Heart left ventricle (tissue), 16 donors: ENCODE data around the gene PTBP1. TPM values are rescaled to one million over a fixed set of nuclear protein-coding genes. Genes with fewer than 3 reads are reported as not detected.

ENCODE experiments used
- ATAC-seq, 4 donors: fragments of 200-7000 bp; cut with Tn5 transposase; one replicate each; pipeline ENCODE4 v1.9.1; 2020 to 2022; ENCODE audit warnings: moderate library complexity in 4 of 4, mild to moderate bottlenecking in 3 of 4, moderate number of reproducible peaks in 1 of 4
- DNase-seq, 5 donors: peaks; one replicate each; pipeline ENCODE4 v3.0.0-alpha.2; 2020
- H3K27ac ChIP-seq, 12 donors: fragments of 200-600 bp; sonication (generic) in 4 of 12; one replicate each; pipeline versions ENCODE4 v1.5.0 to v1.8.0; 2016 to 2022; ENCODE audit warnings: mild to moderate bottlenecking in 2 of 12
- H3K27me3 ChIP-seq, 9 donors: fragments of 200-600 bp; sonication (generic) in 2 of 9; one replicate each; pipeline versions ENCODE4 v1.5.1 to v1.8.0; 2016 to 2022; ENCODE audit warnings: mild to moderate bottlenecking in 3 of 9
- H3K36me3 ChIP-seq, 9 donors: fragments of 200-600 bp; sonication (generic) in 2 of 9; one replicate each; pipeline versions ENCODE4 v1.5.0 to v1.8.0; 2018 to 2022; ENCODE audit warnings: mild to moderate bottlenecking in 2 of 9
- H3K4me1 ChIP-seq, 12 donors: fragments of 200-600 bp; sonication (generic) in 4 of 12; one replicate each; pipeline versions ENCODE4 v1.5.0 to v1.8.0; 2016 to 2022; ENCODE audit warnings: mild to moderate bottlenecking in 3 of 12
- H3K4me3 ChIP-seq, 12 donors: fragments of 200-600 bp; sonication (generic) in 4 of 12; one replicate each; pipeline versions ENCODE4 v1.5.0 to v1.8.0; 2017 to 2022; ENCODE audit warnings: mild to moderate bottlenecking in 9 of 12, moderate library complexity in 4 of 12
- H3K9me3 ChIP-seq, 12 donors: fragments of 200-600 bp; sonication (generic) in 4 of 12; one replicate each; pipeline versions ENCODE4 v1.5.0 to v1.8.0; 2016 to 2022; ENCODE audit warnings: mild to moderate bottlenecking in 1 of 12
- POLR2A ChIP-seq, 2 donors: fragments of 450-650 bp; IDR thresholded peaks; one replicate each; pipeline ENCODE4 v1.6.1; 2017; ENCODE audit warnings: antibody characterized with exemption in 2 of 2, mild to moderate bottlenecking in 2 of 2, moderate library complexity in 2 of 2
- WGBS, 4 donors: extraction: QIAGEN DNeasy Blood & Tissue Kit in 2 of 4; methylation state at CpG; one replicate each; pipeline versions ENCODE4 v1.1.5 to v1.1.7; 2013 to 2018; 5-methylcytosine and 5-hydroxymethylcytosine counted together
- intact Hi-C, 10 donors: fragments of 100-400 bp; cut with DNase I; formaldehyde crosslinking; loops; one replicate each; pipeline versions ENCODE4 v1.11.1 to v1.14.2; 2022
- polyA plus RNA-seq, 2 donors: library from polyadenylated mRNA; stranded (reverse); fragments of 200-250 nt; gene quantifications; one replicate each; pipeline ENCODE4 v1.2.3, GENCODE V29; 2013
- total RNA-seq, 9 donors: library from RNA; depleted of rRNA in 2 of 9; stranded (reverse); fragments of >200 nt in 2 of 9; fragmentation: NEBNext Ultra II Directional in 3 of 9; extraction: Animal tissue kit (Norgen Biotek cat#: 25700) in 3 of 9; gene quantifications; one replicate each; pipeline versions ENCODE4 v1.1.0 to v1.2.4, GENCODE V29; 2016 to 2023
- TF ChIP-seq, protein P1 (sequence below), 12 donors: fragments of 200-600 bp; sonication (generic) in 4 of 12; IDR thresholded peaks; one replicate each; pipeline versions ENCODE4 v1.5.0 to v1.8.0; 2018 to 2022; ENCODE audit warnings: antibody characterized with exemption in 12 of 12, mild to moderate bottlenecking in 5 of 12
- donor health status: ischemic (EF 13 %, LVEDD 7.1; RV severe dilation, severe dysfunction).
- donor health status: healthy with polysubstance abuse.
- donor health status: DM: no; HTN: yes; CAD: no.
- donor health status: DM: no; HTN: no; CAD: no.
- donor health status: ischemic (EF 25% LVEDD 6.9; RV normal size, moderate dysfunction).
- donor health status: ischemic (EF 25% LVEDD 5.7; RV mildly dilated, moderate dysfunction).
- donor health status: healthy.
- donor health status: DM: yes; HTN: yes; CAD: no.
- donor health status: ischemic (EF 35%, LVEDD 5.7; RV mildly dilated, moderate dysfunction).
- donor health status: nonischemic (EF 11% LVEDD 7.7; RV severe dilation, severe dysfunction).
- donor health status: DM: yes; HTN: yes; CAD: no.
- donor health status: PGD.
- donor health status: ischemic (EF 29% LVEDD 5.4; RV normal size, mild dysfunction).
- donor health status: nonischemic (EF 23%, LVEDD 6.1; RV moderate dilation, normal function).

PTBP1 gene
- total and polyA plus RNA-seq, 11 donors: 39.2 to 144 (median 55.1) TPM

DNA sequence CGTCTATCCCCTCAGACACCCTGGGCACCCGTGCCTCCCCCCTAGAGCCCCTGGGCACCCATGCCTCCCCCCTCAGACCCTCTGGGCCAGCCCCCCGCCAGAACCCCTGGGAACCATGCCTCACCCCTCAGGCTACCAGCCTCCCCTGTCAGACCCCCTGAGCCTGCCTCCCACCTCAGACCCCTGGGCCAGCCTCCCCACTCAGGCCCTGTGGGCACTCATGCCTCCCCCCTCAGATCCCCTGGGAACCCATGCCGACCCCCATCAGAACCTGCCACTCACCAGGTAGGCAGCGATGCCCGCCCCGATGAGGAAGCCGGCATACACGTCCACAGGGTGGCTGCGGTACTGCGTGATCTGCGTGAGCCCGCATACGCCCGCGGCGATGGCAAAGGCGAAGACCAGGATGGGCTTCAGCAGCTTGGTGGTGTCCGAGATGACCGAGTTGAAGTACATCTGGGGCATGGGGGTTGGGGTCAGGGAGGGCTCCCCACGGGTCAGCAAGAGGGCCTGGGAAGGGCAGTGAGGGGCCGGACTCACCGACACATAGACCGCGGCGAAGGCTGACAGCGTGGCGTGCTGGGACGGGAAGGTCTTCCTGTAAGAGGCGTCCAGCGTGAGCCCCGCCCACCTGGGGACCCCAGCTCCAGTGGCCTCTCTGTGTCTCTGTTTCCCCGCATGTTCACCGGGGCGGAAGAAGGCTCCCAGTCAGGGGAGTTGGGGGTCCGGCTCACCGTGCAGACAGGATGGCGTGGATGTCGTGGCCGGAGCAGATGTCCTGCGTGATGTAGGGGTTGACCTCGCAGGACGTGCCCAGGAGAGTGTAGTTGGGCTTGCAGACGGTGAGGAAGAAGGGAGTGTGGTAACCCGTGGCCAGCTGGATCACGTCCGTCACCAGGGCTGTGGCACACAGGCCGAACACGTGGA, 17.2 kb downstream of the PTBP1 start:
- TF ChIP-seq, protein P1, sequence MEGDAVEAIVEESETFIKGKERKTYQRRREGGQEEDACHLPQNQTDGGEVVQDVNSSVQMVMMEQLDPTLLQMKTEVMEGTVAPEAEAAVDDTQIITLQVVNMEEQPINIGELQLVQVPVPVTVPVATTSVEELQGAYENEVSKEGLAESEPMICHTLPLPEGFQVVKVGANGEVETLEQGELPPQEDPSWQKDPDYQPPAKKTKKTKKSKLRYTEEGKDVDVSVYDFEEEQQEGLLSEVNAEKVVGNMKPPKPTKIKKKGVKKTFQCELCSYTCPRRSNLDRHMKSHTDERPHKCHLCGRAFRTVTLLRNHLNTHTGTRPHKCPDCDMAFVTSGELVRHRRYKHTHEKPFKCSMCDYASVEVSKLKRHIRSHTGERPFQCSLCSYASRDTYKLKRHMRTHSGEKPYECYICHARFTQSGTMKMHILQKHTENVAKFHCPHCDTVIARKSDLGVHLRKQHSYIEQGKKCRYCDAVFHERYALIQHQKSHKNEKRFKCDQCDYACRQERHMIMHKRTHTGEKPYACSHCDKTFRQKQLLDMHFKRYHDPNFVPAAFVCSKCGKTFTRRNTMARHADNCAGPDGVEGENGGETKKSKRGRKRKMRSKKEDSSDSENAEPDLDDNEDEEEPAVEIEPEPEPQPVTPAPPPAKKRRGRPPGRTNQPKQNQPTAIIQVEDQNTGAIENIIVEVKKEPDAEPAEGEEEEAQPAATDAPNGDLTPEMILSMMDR (IDR thresholded peaks at IDR 0.05): no peak
- TF ChIP-seq POLR2A (IDR thresholded peaks at IDR 0.05): no peak
- peak; percentile 9 to 35 (median 19) for ATAC-seq
- Histone ChIP-seq H3K27me3 (no peaks in the 10 kb centered on the region), H3K4me1 (no peaks in the 10 kb centered on the region), H3K9me3 (no peaks in the 10 kb centered on the region), H3K36me3 (peaks cover 0 to 45% (median 36%) of the 10 kb centered on the region in 9 donors), H3K4me3 (no peak overlapping the region), H3K27ac (no peak overlapping the region)
- DNase-seq: peak in 2 of 5 donors; percentile 19 to 27
- WGBS, 4 donors: 87 to 95% (median 92%) methylated on average over 39 to 49 of the region's 49 CpGs
- intact Hi-C loops: no loop called here

DNA sequence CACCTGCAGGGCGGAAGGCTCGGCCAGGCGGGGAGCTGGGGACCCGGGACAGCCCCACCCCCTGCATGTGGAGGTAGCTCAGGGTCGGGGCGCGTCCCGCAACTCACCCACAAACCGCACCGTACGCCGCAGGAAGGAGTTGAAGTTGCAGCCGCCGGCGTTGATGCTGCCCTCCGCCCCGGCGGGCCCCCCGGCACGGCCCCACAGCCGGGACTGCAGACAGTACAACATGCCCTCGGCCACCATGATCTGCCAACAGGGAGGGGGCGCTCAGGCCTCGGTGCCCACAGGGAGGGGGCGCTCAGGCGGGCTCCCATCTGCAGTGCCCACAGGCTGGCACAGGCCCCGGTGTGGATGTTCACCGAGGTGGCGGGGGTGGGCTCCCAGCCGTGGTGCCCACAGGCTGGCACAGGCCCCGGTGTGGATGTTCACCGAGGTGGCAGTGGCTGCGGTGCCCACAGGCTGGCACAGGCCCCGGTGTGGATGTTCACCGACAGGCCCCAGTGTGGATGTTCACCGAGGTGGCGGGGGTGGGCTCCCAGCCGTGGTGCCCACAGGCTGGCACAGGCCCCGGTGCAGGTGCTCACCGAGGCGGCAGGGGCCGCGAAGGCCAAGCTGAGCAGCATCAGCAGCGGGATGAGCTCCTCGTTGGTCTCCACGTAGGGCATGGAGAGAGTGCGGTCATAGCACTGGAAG, 18.0 kb downstream of the PTBP1 start:
- Histone ChIP-seq H3K9me3 (no peaks in the 10 kb centered on the region), H3K27ac (no peak overlapping the region), H3K4me3 (no peak overlapping the region), H3K27me3 (no peaks in the 10 kb centered on the region), H3K4me1 (no peaks in the 10 kb centered on the region), H3K36me3 (peaks cover 0 to 37% (median 27%) of the 10 kb centered on the region in 9 donors)
- peak in 3 of 5 donors; percentile 19 to 61 (median 30) for DNase-seq
- intact Hi-C loops: no loop called here
- ATAC-seq: peak in 2 of 4 donors; percentile 9 to 10
- WGBS, 4 donors: 89 to 96% (median 93%) methylated on average over 15 to 47 of the region's 47 CpGs
- TF ChIP-seq POLR2A (IDR thresholded peaks at IDR 0.05): no peak
- TF ChIP-seq, protein P1 (IDR thresholded peaks at IDR 0.05): no peak

DNA sequence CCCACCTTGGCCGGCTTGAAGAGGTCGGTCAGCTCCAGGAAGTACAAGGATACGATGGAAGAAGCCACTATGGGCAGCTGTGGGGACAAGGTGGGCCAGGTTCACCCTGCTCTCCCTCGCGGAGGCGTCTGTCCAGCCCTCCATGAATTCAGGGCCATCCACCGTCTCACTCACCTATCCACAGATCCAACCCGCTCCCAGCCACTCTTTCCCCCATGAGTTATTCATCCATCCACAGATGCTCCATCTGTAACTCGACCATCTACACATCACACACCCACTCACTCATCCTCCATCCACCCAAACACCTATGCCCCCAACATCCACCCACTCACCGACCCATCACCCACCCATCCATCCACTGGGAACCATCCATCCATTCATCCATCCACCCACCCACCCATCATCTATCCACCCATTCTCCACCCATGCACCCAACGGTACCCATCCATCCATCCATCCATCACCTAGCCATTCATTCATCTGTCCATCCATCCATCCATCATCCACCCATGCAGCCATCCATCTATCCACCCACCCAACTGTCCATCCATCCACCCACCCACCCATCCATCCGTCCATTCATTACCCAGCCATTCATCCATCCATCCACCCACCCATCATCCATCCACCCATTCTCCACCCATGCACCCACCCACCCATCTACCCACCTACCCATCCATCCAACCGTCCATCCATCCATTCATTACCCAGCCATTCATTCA, 18.7 kb downstream of the PTBP1 start:
- DNase-seq (no peak), ATAC-seq (no peak)
- peaks cover 0 to under 1% (median 0%) of the 10 kb centered on the region in 12 donors for H3K4me1 ChIP-seq
- H3K27ac ChIP-seq: no peak overlapping the region
- no peak overlapping the region for H3K4me3 ChIP-seq
- 90 to 98% (median 96%) methylated on average over 12 to 13 of the region's 13 CpGs for WGBS, 4 donors
- H3K27me3 ChIP-seq: peaks cover 0 to under 1% (median 0%) of the 10 kb centered on the region in 9 donors
- no peaks in the 10 kb centered on the region for H3K9me3 ChIP-seq
- H3K36me3 ChIP-seq: peaks cover 0 to 30% (median 20%) of the 10 kb centered on the region in 9 donors
- intact Hi-C loops: no loop called here
- TF ChIP-seq, protein P1 (IDR thresholded peaks at IDR 0.05): no peak
- TF ChIP-seq POLR2A (IDR thresholded peaks at IDR 0.05): no peak
